TTC549 (cell line): ENCODE results near the gene KIRREL3.

Experiments
- FAIRE-seq: peaks from 2 replicates; lab custom pipeline; 2012; peaks lifted over from hg19 to GRCh38; lab: Jason Lieb, UNC

KIRREL3 gene

DNA sequence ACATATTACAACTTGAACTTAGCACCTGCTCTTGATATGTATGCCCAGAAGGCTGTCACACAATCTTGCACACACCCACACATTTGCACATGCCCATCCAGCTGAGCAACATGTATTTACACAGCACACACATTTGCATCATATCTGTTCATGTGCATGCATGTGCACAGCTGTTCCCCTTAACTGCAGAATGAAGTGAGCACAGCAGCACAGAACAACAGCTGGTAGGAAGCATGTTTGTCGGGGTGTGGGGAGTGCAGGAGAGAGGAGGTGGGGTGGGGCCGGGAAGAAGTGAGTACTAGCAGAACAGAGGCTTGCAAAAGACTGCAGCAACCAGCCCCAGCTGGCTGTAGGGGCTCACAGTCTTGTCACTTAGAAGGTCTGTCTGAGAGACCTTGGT, 296.5 kb downstream of the KIRREL3 start:
- no peak for FAIRE-seq

DNA sequence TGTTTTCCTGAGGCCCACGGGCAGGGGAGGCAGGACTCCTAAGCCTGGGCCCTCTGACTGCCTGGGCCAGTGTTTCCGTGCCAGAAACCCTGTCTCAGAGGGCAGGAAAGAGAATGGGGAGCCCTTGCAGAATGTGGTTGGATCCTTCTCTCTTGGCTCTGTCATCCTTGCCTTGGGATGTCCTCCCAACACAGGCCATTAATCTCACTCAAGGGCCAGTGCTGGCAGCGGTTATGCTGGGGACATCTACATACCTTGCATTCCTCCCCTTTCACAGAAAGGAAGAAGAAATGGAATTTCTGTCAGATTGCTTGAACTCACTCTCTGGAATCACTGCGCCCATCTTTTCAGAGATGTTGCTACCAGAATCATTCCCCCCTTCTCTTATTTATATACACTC, 296.9 kb downstream of the KIRREL3 start:
- no peak for FAIRE-seq

DNA sequence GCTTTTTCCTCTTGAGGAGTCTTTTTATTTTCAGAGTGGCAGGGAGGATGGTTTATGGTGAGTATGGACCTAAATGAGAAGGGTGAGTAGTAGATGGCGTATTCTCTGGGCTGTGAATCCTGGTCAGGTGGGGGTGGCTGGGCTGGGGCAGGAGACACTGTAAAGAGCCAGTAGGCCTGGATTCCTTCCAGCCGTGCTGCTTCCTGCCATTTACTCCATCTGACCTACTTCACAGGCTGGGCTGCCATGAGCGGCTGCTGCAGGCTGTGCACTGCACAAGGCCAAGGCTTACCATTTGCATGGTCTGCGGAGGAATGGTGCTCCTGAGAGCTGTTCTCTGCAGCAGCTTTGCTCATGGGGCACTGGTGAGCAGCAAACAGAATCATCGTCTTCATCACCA, 297.6 kb downstream of the KIRREL3 start:
- FAIRE-seq, result no peak

- FAIRE-seq, result no peak
These were observed 298.3 kb downstream of the KIRREL3 start for GRCh38 chr11:126702165-126702720.

- no peak for FAIRE-seq
These were observed 299.1 kb downstream of the KIRREL3 start for GRCh38 chr11:126701520-126701897.

DNA sequence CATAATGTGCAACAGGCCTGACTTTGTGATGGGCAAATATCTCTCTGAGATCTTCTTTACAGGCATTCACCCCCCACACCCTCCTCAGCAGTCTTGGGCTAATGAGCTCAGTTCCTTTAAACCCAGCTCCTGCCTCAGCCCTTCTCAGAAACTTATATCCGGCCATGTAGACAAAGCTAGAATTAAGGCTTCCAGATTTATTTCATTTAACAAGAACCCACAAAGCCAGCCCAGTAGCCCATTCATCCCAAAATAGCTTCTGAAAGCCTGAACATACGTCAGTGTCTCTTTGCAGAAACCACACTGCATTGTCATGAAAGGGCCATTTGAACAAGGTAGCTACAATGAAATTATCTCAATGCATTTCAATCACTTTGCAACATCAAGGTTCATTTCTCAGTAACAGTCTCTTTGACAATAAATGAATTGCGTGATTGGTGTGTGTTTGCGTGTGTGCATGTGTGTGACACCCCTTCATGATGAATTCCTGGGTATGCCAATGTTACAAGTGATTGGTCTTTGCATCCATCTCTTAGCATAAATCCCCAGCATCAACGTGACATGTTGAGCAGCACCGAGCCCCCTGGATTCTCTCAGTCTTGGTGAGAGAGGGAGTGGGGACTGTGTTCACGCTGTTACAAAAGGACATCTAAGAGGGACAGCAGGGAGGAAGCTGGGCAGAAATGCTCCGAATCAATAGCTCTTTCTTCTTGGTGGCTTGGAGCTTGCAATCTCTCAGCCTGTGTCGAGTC, 299.6 kb downstream of the KIRREL3 start:
- no peak for FAIRE-seq

DNA sequence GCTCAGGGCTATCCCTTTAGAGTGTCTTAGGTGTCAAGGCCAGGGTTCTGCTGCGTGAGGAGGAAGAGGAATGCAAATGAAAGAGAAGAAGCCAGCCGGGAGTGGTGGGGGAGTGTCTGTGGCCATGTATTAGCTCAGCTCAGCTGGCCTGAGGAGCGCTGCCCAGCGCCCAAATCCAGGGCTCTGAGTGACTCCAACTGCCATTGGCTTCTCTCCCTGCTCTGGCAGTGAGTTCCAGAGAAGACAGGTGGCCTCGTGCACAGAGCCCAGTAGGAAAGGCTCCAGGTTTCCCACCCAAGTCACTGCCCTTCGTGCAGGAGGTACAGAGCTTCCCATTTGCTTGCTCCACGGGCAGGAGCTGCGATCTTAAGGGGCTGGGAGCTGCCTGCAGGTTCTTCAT, 302.0 kb downstream of the KIRREL3 start:
- FAIRE-seq, result no peak

DNA sequence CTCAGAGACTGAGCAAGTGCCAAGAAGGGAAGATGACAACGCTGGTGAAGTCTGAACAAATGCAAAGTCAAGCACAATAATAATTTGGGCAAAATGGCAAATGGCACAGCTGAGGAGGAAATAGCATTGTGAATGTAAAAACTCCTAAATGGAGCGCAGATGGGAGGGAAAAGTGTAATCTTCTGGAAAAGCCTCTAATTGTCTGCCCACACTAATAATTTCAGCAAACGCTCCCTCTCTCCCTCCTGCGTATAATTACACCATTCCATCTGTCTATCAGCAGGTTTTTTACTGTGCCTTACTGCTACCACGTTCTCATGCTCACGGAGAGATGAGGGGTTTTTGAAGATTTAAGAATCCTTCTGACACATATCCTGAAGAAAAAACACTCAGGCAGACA, 302.6 kb downstream of the KIRREL3 start:
- FAIRE-seq, result no peak

DNA sequence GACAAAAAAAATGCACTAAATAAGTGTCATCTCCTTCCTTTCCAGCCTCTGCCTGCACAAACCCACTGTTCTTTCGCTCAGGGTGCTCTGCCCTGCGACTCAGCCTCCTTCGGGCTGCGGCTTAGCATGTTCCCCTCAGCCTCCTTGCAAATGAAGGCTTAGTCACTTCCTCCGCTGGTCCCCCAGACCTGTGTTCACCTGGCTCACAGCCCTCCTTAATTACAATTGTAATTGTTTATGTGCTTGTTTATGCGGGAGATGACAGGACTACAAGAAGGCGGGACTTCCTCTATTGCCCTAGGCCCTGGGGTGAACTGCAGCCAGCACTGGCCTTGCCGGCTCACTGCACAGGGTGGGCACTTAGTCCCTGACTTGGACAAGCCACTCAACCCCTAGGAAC, 303.6 kb downstream of the KIRREL3 start:
- FAIRE-seq, result no peak

DNA sequence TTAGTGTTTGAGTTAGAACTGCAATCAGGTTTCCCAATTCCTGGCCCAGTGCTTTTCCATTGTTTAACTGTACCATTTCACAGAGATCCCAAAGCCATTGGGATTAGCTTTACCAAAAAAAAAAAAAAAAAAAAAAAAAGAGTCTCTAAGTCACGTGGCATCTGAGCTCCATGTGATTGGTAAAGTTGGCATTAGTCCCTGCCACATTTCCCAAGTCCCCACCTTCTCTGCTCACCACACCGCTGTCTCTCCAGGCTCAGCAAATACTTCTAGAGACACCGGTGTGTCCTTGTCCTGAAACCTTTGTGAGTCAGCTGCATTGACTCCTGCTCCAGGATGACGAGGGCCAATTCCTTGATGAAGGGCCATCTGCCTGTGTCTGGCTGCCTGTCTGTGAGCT, 305.3 kb downstream of the KIRREL3 start:
- no peak for FAIRE-seq

- no peak for FAIRE-seq
These were observed 306.4 kb downstream of the KIRREL3 start for GRCh38 chr11:126694065-126694625.

DNA sequence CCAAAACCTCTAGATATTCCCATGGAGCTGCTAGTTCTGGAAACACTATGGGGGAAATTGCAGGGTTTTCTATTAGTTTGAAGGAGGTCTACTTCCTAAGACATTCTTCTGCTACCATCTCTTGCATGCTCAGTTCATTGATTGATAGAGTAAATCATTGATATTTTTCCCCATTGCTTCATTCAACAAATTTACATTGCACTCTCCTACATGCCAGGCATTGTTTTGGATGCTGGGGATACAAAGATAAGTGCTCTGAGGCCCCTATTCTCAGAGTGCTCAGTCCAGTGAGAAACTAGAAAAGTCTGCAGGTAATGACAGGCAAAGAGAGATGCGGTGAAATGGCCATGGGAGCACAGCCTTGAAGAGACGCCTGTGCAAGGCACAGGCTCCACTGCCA, 313.1 kb downstream of the KIRREL3 start:
- no peak for FAIRE-seq

GRCh38 chr11:126686938-126687337, 313.6 kb downstream of the KIRREL3 start:
- no peak for FAIRE-seq

DNA sequence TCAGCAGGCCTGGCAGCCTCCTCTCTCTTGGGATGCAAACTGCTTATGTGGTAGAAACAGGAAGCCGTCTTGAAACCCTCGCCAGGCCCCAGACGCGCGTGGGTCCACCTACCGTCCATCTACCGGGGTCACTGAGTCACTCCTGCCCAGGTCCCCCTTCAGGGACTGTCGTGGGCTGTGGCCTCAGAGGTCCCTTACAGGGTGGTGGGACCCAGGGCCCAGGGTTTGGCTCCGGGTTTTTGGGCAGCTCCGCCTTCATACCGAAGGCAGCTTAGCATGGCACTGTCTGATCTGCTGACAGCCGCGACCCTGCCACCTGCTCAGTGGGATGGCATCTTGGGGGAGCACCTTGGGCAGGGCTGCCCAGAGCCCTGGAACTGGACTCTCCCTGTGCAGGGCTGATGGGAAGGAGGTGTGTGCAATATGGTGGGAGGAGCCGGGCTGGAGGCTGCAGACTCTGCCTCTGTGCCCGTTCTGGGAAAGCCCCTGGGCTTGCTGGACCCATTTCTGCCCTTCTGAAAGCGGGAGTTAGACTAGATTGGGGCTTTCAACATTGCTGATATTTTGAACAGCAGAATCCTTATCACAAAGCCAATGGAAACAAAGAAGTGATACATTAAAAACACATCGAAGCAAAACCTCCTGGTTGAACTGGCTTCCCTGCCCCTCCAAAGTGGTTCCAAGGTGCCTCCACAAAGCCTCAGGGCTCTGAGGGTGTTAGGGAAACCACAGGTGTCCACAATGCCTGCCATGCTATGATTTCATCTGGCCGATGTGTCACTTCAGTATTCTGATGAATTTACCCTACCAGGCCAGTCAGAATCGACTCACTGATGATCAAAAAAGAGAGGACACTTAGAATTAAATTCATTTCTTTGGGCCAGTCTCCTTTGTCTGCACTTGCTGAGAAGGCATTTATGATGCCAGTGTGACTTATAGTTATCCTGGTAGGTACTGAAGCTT, 316.5 kb downstream of the KIRREL3 start:
- FAIRE-seq, result no peak

DNA sequence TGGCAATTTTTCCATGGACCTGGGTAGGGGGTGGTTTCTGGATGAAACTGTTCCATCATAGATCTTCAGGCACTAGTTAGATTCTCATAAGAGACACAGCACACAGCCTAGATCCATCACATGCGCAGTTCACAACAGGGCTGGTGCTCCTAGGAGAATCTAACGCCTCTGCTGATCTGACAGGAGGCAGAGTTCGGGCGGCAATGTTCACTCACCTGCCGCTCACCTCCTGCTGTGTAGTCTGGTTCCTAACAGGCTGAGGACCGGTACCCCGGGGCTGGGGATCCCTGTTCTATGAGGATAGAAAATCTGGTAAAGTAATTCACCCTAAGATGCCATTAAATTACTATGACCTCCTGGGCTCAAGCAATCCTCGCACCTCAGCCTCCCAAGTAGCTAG, 318.0 kb downstream of the KIRREL3 start:
- no peak for FAIRE-seq

- FAIRE-seq, result no peak
These were observed 319.9 kb downstream of the KIRREL3 start for GRCh38 chr11:126680700-126681099.

DNA sequence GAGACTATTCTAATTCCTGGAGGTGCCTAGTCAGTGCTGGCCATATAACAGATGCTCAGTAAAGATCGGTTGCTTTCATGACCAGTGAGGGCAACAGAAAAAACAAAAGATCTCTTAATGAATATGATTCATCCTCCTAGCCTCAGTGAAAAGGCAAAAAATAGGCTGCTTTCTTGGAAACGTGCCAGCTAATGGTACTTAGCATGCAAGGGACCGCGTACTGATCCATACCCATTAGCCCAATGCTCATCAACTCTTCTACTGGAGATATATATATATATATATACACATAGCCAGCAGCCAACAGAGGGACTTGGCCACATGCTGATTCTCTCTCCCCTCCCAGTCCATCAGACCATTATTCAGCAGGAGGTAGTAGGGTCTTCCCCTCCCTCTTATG, 320.4 kb downstream of the KIRREL3 start:
- no peak for FAIRE-seq

GRCh38 chr11:126679033-126679432, 321.5 kb downstream of the KIRREL3 start:
- no peak for FAIRE-seq

DNA sequence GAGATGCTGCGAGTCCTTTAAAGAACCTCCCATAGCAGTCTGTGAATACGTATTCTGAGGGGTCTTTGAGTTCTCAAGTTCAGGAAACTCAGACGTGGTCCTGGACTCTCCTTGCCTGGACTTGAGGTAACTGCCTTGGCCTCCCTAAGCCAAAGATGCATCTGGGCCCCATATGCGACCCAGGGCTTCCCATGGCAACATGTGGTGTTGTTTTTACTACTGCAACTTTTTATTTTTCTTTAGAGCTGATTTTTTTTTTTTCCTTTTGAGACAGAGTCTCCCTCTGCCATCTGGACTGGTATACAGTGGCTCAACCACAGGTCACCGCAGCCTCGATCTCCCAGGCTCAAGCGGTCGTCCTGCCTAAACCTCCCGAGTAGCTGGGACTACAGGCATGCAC, 324.0 kb downstream of the KIRREL3 start:
- FAIRE-seq, result no peak

GRCh38 chr11:126673319-126673718, 327.3 kb downstream of the KIRREL3 start:
- no peak for FAIRE-seq

- no peak for FAIRE-seq
These were observed 331.2 kb downstream of the KIRREL3 start for GRCh38 chr11:126669416-126669815.

DNA sequence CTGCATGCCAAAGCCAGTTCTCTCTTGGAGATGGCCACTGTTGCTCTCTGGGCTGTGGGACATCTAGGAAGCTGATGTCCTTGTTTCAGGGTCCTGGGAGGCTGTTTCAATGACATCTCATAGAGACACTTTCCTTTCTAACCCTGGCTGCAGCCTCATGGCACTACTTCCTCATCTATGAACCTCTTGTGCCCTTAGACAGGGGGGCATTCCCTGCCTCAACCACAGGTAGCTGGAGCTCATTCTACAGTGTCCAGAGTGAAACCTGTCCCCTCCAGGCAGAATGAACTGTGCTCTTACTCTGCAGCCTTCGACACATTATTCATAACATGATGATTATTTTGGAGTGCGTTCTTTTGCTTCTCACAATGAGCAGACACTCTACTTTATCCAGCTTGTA, 335.9 kb downstream of the KIRREL3 start:
- FAIRE-seq, result no peak
